Neuronal stem cell (in vitro differentiated cells): Measurements from ENCODE around the gene LUZP4.

ENCODE experiments used
- DNase-seq: peaks from one replicate; pipeline ENCODE4 v3.0.0-alpha.2; 2013; ENCODE audit warnings: low spot score
- H2AFZ ChIP-seq: one replicate; pipeline ENCODE4 v1.6.1; 2013; ENCODE audit warnings: mild to moderate bottlenecking, low read length, inconsistent platforms
- H2AK5ac ChIP-seq: 2 replicates; pipeline ENCODE4 v1.6.1; 2013; ENCODE audit warnings: low read depth, mild to moderate bottlenecking, inconsistent platforms, low read length, moderate library complexity, mixed read lengths
- H2BK120ac ChIP-seq: 2 replicates; pipeline ENCODE4 v1.6.1; 2013; ENCODE audit warnings: low read depth, mild to moderate bottlenecking, inconsistent platforms, low read length, moderate library complexity, mixed read lengths
- H2BK12ac ChIP-seq: one replicate; pipeline ENCODE4 v1.6.1; 2013; ENCODE audit warnings: low read length, inconsistent platforms
- H2BK15ac ChIP-seq: 2 replicates; pipeline ENCODE4 v1.6.1; 2013; ENCODE audit warnings: mild to moderate bottlenecking, low read length, inconsistent platforms, mixed read lengths
- H2BK5ac ChIP-seq: one replicate; pipeline ENCODE4 v1.6.1; 2013; ENCODE audit warnings: inconsistent platforms, mild to moderate bottlenecking, low read length, moderate library complexity
- H3K14ac ChIP-seq: one replicate; pipeline ENCODE4 v1.6.1; 2013; ENCODE audit warnings: low read length, inconsistent platforms
- H3K18ac ChIP-seq: 2 replicates; pipeline ENCODE4 v1.6.1; 2013; ENCODE audit warnings: low read length, inconsistent platforms
- H3K23ac ChIP-seq: 2 replicates; pipeline ENCODE4 v1.6.1; 2013; ENCODE audit warnings: low read depth, mild to moderate bottlenecking, mixed read lengths, low read length, inconsistent platforms; ENCODE audit not compliant: poor library complexity
- H3K27ac ChIP-seq: replicated peaks from 3 replicates; pipeline ENCODE4 v1.5.1; 2013; ENCODE audit warnings: low read length, inconsistent platforms
- H3K27me3 ChIP-seq, 3 experiments: 2 replicates each; pipeline ENCODE4 v1.6.1; 2013; ENCODE audit warnings: low read length in 3 of 3, mild to moderate bottlenecking in 2 of 3, inconsistent platforms in 1 of 3, low read depth in 1 of 3, mixed read lengths in 1 of 3, moderate library complexity in 1 of 3; ENCODE audit not compliant: control insufficient read depth in 3 of 3, insufficient read depth in 3 of 3
- H3K36me3 ChIP-seq, 2 donors: replicated peaks in 1 of 2; 2 replicates each; pipeline ENCODE4 v1.6.1; 2013; ENCODE audit warnings: low read length in 2 of 2; ENCODE audit not compliant: control insufficient read depth in 2 of 2, insufficient read depth in 2 of 2
- H3K4ac ChIP-seq: 2 replicates; pipeline ENCODE4 v1.6.1; 2013; ENCODE audit warnings: inconsistent platforms, mild to moderate bottlenecking, low read length, moderate library complexity
- H3K4me1 ChIP-seq, 2 donors: 1 replicate in 1 of 2; 2 replicates in 1 of 2; pipeline ENCODE4 v1.6.1; 2013; ENCODE audit warnings: low read length in 2 of 2, low read depth in 1 of 2; ENCODE audit not compliant: control insufficient read depth in 2 of 2, insufficient read depth in 1 of 2
- H3K4me2 ChIP-seq: one replicate; pipeline ENCODE4 v1.6.1; 2013; ENCODE audit warnings: mild to moderate bottlenecking, low read length, inconsistent platforms; ENCODE audit not compliant: insufficient read depth, poor library complexity, severe bottlenecking
- H3K4me3 ChIP-seq, 2 donors: 2 replicates each; pipeline ENCODE4 v1.5.1; 2013; ENCODE audit warnings: low read length in 2 of 2, mild to moderate bottlenecking in 2 of 2, inconsistent platforms in 1 of 2, moderate library complexity in 1 of 2
- H3K79me1 ChIP-seq: one replicate; pipeline ENCODE4 v1.6.1; 2013; ENCODE audit warnings: low read depth, mild to moderate bottlenecking, inconsistent platforms, low read length, moderate library complexity
- H3K9ac ChIP-seq: one replicate; pipeline ENCODE4 v1.6.1; 2013; ENCODE audit warnings: mild to moderate bottlenecking, low read depth, low read length, inconsistent platforms; ENCODE audit not compliant: poor library complexity
- H3K9me3 ChIP-seq, 2 donors: replicated peaks in 1 of 2; 2 replicates each; pipeline versions ENCODE3 to v1.6.1; 2013; ENCODE audit warnings: low read length in 2 of 2, mild to moderate bottlenecking in 2 of 2, inconsistent platforms in 1 of 2, low read depth in 1 of 2, mixed read lengths in 1 of 2, moderate library complexity in 1 of 2; ENCODE audit not compliant: control insufficient read depth in 2 of 2, insufficient read depth in 1 of 2
- H4K8ac ChIP-seq: one replicate; pipeline ENCODE4 v1.6.1; 2013; ENCODE audit warnings: low read depth, mild to moderate bottlenecking, inconsistent platforms, low read length, moderate library complexity
- H4K91ac ChIP-seq: one replicate; pipeline ENCODE4 v1.6.1; 2013; ENCODE audit warnings: low read length, low read depth, mild to moderate bottlenecking, inconsistent platforms; ENCODE audit not compliant: poor library complexity
- WGBS, 2 donors: extraction: QIAGEN DNeasy Blood & Tissue Kit; methylation state at CpG; one replicate each; pipeline ENCODE4 v1.1.7; 2013; ENCODE audit warnings: missing lambda C conversion rate in 2 of 2, mixed read lengths in 1 of 2; ENCODE audit not compliant: insufficient read length in 2 of 2, insufficient replicate concordance in 1 of 2; ENCODE audit errors: extremely low coverage in 2 of 2; 5-methylcytosine and 5-hydroxymethylcytosine counted together

Gene LUZP4

DNA sequence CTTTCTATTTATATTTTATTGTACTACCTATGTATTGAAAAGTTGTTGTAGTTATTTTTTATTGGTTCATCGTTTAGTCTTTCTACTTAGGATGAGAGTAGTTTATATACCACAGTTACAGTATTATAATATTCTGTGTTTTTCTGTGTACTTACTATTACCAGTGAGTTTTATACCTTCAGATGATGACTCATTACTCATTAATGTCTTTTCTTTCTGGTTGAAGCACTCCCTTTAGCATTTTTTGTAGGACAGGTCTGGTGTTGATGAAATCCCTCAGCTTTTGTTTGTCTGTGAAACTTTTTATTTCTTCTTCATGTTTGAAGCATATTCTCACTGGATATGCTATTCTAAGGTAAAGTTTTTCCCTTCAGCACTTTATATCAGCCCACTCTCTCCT, 7.7 kb downstream of the LUZP4 start:
- Histone ChIP-seq H3K27me3 (peaks cover 0 to 10% (median 0%) of the 10 kb centered on the region in 3 experiments), H3K27ac (no peak overlapping the region), H4K8ac (no peak overlapping the region), H4K91ac (no peak overlapping the region), H3K4me3 (no peak overlapping the region), H3K4me2 (no peak overlapping the region), H3K4ac (no peak overlapping the region), H2AK5ac (no peak overlapping the region), H3K18ac (no peak overlapping the region), H3K9me3 (no peaks in the 10 kb centered on the region), H2AFZ (no peak overlapping the region), H2BK15ac (no peak overlapping the region), H3K4me1 (no peaks in the 10 kb centered on the region), H3K79me1 (no peaks in the 10 kb centered on the region), H3K36me3 (no peaks in the 10 kb centered on the region), H2BK12ac (no peak overlapping the region), H2BK5ac (no peak overlapping the region), H2BK120ac (no peak overlapping the region), H3K9ac (no peak overlapping the region), H3K14ac (no peak overlapping the region), H3K23ac (no peak overlapping the region)
- WGBS, 2 donors, result no CpG with 5 or more reads among the region's 1 CpG
- DNase-seq, result no peak

GRCh38 chrX:115311139-115311538, 21.6 kb downstream of the LUZP4 start:
- Histone ChIP-seq H3K27me3 (peaks cover 0 to 4% (median 0%) of the 10 kb centered on the region in 3 experiments), H3K9ac (no peak overlapping the region), H2BK120ac (no peak overlapping the region), H3K79me1 (no peaks in the 10 kb centered on the region), H3K4me1 (peaks cover 0 to 3% of the 10 kb centered on the region in 2 donors), H4K91ac (no peak overlapping the region), H3K4me2 (no peak overlapping the region), H3K4me3 (no peak overlapping the region), H2BK15ac (no peak overlapping the region), H2BK5ac (no peak overlapping the region), H3K36me3 (no peaks in the 10 kb centered on the region), H3K14ac (no peak overlapping the region), H3K27ac (no peak overlapping the region), H3K23ac (no peak overlapping the region), H4K8ac (no peak overlapping the region), H3K9me3 (no peaks in the 10 kb centered on the region), H3K4ac (no peak overlapping the region), H2BK12ac (no peak overlapping the region), H2AFZ (peak overlapping the region; percentile 63), H2AK5ac (no peak overlapping the region), H3K18ac (no peak overlapping the region)
- no CpG with 5 or more reads among the region's 1 CpG for WGBS, 2 donors
- no peak for DNase-seq

DNA sequence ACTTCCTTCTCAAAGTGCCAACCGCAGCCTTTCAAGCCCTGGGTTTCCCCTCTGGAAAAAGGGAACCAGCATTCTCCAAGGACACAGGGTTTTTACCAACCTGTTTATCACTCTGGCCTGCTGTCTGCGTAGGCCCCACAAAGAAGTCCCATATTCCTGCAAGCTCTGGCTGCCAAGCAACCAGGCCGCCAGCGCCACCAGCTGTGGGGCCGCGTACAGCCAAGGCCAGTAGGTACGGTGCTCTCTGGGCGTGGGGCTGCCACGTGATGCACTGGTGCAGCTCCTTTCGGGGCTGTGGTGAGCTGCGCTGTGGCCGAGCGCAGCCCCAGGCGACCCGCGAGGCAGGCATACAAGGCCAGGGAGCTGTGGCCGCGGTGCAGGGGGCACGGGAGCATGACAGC, 22.1 kb downstream of the LUZP4 start:
- Histone ChIP-seq H3K27me3 (peaks cover 0 to 4% (median 0%) of the 10 kb centered on the region in 3 experiments), H2AFZ (peak overlapping the region; percentile 63), H2BK120ac (no peak overlapping the region), H2BK5ac (no peak overlapping the region), H3K14ac (no peak overlapping the region), H4K91ac (no peak overlapping the region), H2AK5ac (no peak overlapping the region), H3K36me3 (no peaks in the 10 kb centered on the region), H2BK12ac (no peak overlapping the region), H3K9me3 (no peaks in the 10 kb centered on the region), H4K8ac (peak overlapping the region; percentile 92), H3K9ac (peak overlapping the region; percentile 12), H3K4ac (no peak overlapping the region), H3K23ac (no peak overlapping the region), H2BK15ac (no peak overlapping the region), H3K4me2 (peak overlapping the region; percentile 33), H3K79me1 (no peaks in the 10 kb centered on the region), H3K27ac (no peak overlapping the region), H3K4me1 (peaks cover 0 to 3% of the 10 kb centered on the region in 2 donors), H3K18ac (peak overlapping the region; percentile 83), H3K4me3 (peak overlapping the region in 1 of 2 donors; percentile 64)
- no CpG with 5 or more reads among the region's 19 CpGs for WGBS, 2 donors
- DNase-seq, result no peak

DNA sequence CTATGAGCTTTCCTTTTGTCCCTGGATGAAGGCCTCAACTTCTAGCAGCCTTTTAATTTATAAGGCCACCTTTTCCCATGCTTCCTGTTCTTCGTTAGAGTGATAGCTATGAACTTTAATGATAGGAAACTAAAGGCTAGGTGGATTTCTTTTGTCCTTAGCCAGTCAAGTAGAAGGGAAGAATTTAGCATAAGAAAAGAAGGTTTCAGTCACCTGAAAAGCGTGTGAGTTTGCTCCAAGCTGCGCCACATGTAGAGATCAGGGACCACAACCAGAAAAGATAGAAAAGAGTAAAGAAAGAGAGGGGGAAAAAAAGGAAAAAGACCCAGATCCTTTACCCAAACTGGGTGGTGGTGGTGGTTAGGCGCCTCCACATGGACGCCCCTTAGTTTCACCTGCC, 28.6 kb downstream of the LUZP4 start:
- H2BK12ac ChIP-seq, result no peak overlapping the region
- H3K14ac ChIP-seq, result no peak overlapping the region
- no peak overlapping the region for H3K4ac ChIP-seq
- no peak overlapping the region for H2BK120ac ChIP-seq
- no peaks in the 10 kb centered on the region for H3K4me1 ChIP-seq
- H3K79me1 ChIP-seq, result no peaks in the 10 kb centered on the region
- H3K18ac ChIP-seq, result no peak overlapping the region
- no peak overlapping the region for H3K4me2 ChIP-seq
- H3K4me3 ChIP-seq, result no peak overlapping the region
- no peak overlapping the region for H3K9ac ChIP-seq
- H4K91ac ChIP-seq, result no peak overlapping the region
- H4K8ac ChIP-seq, result no peak overlapping the region
- H3K27ac ChIP-seq, result no peak overlapping the region
- H2AK5ac ChIP-seq, result no peak overlapping the region
- WGBS, 2 donors, result no CpG with 5 or more reads among the region's 5 CpGs
- no peaks in the 10 kb centered on the region for H3K36me3 ChIP-seq
- H3K27me3 ChIP-seq, result peaks cover 0 to 6% (median 0%) of the 10 kb centered on the region in 3 experiments
- no peak overlapping the region for H2BK15ac ChIP-seq
- H3K9me3 ChIP-seq, result no peaks in the 10 kb centered on the region
- no peak overlapping the region for H2BK5ac ChIP-seq
- DNase-seq, result no peak
- H3K23ac ChIP-seq, result no peak overlapping the region
- no peak overlapping the region for H2AFZ ChIP-seq
